DND-41 (cell line): Measurements from ENCODE around the gene TRIM47.

Experiments
- EZH2 ChIP-seq: IDR thresholded peaks from 3 replicates; pipeline ENCODE4 v1.6.1; 2012; ENCODE audit warnings: borderline replicate concordance, low read depth, mild to moderate bottlenecking, moderate library complexity, low read length, inconsistent platforms; ENCODE audit not compliant: severe bottlenecking
- TF ChIP-seq, protein P1 (sequence below): IDR thresholded peaks from 2 replicates; pipeline ENCODE4 v1.5.1; 2012; ENCODE audit warnings: borderline replicate concordance, low read length, moderate library complexity, mild to moderate bottlenecking; ENCODE audit not compliant: poor library complexity, severe bottlenecking; ENCODE audit errors: extremely low read depth

GRCh38 chr17:75829747-75830146 lies 48.6 kb downstream of the TRIM47 start:
- TF ChIP-seq, protein P1, sequence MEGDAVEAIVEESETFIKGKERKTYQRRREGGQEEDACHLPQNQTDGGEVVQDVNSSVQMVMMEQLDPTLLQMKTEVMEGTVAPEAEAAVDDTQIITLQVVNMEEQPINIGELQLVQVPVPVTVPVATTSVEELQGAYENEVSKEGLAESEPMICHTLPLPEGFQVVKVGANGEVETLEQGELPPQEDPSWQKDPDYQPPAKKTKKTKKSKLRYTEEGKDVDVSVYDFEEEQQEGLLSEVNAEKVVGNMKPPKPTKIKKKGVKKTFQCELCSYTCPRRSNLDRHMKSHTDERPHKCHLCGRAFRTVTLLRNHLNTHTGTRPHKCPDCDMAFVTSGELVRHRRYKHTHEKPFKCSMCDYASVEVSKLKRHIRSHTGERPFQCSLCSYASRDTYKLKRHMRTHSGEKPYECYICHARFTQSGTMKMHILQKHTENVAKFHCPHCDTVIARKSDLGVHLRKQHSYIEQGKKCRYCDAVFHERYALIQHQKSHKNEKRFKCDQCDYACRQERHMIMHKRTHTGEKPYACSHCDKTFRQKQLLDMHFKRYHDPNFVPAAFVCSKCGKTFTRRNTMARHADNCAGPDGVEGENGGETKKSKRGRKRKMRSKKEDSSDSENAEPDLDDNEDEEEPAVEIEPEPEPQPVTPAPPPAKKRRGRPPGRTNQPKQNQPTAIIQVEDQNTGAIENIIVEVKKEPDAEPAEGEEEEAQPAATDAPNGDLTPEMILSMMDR, result no peak
- no peak for TF ChIP-seq EZH2
